K562 (cell line): ENCODE results near the gene ATXN7L1. TPM values are rescaled to one million over a fixed set of nuclear protein-coding genes. Genes with fewer than 3 reads are reported as not detected.

Experiments used
- ATAC-seq: fragments of 200-7000 bp; cut with Tn5 transposase; 3 replicates; pipeline ENCODE4 v1.9.1; 2020; ENCODE audit warnings: moderate library complexity
- BruUV-seq: library from RNA; stranded (reverse); fragments of 400-500 nt; replicated peaks from 2 replicates; lab custom pipeline; 2021; lab: Mats Ljungman, UMichigan
- CTCF ChIA-PET: fragments of 300-600 bp; formaldehyde crosslinking; extraction: SDS; loops from one replicate; lab custom pipeline; 2021; ENCODE audit warnings: low intra/inter-chr PET ratio; lab: Yijun Ruan, JAX
- POLR2A ChIA-PET: fragments of 300-600, 350-650 bp; sonication (Branson Sonifier 250); formaldehyde crosslinking; extraction: SDS; loops from one replicate; lab custom pipeline; 2021; ENCODE audit warnings: antibody characterized with exemption, inconsistent platforms; lab: Yijun Ruan, JAX
- DNase-seq, 4 experiments: peaks; one replicate each; pipeline versions ENCODE4 v3.0.0 to v3.0.0-alpha.2; 2011 to 2018; ENCODE audit warnings: low spot score in 3 of 4, mixed read lengths in 3 of 4; ENCODE audit errors: extremely low read depth in 1 of 4
- FAIRE-seq: peaks from 2 replicates; lab custom pipeline; 2011; peaks lifted over from hg19 to GRCh38; lab: Jason Lieb, UNC
- H2AFZ ChIP-seq: 2 replicates; pipeline ENCODE4 v1.6.0; 2011; ENCODE audit warnings: low read depth, low read length, control low read depth, inconsistent platforms
- H3K27ac ChIP-seq: fragments of 200-600 bp; 3 replicates; pipeline ENCODE4 v1.8.0; 2011; ENCODE audit warnings: low read depth, mild to moderate bottlenecking, control low read depth, inconsistent platforms, low read length, moderate library complexity, mixed read lengths; ENCODE audit errors: extremely low read depth
- H3K27me3 ChIP-seq, 2 experiments: fragments of 300-600 bp in 1 of 2; 2 replicates in 1 of 2; 3 replicates in 1 of 2; pipeline versions ENCODE4 v1.6.0 to v1.8.0; 2011; ENCODE audit warnings: inconsistent platforms in 2 of 2, low read length in 2 of 2, mild to moderate bottlenecking in 1 of 2, mixed read lengths in 1 of 2, moderate library complexity in 1 of 2; ENCODE audit not compliant: control insufficient read depth in 2 of 2, insufficient read depth in 2 of 2
- H3K36me3 ChIP-seq: fragments of 300-600 bp; 3 replicates; pipeline ENCODE4 v1.8.0; 2011; ENCODE audit warnings: mild to moderate bottlenecking, low read length, inconsistent platforms; ENCODE audit not compliant: control insufficient read depth, insufficient read depth
- H3K4me1 ChIP-seq, 2 experiments: fragments of 200-600 bp in 1 of 2; replicated peaks in 1 of 2; 2 replicates in 1 of 2; 3 replicates in 1 of 2; pipeline versions ENCODE4 v1.5.1 to v1.8.0; 2011; ENCODE audit warnings: inconsistent platforms in 2 of 2, low read length in 2 of 2, mild to moderate bottlenecking in 1 of 2, mixed read lengths in 1 of 2, moderate library complexity in 1 of 2; ENCODE audit not compliant: control insufficient read depth in 2 of 2, insufficient read depth in 2 of 2
- H3K4me2 ChIP-seq: 2 replicates; pipeline ENCODE4 v1.6.1; 2011; ENCODE audit warnings: low read length, control low read depth, inconsistent platforms, mixed read lengths; ENCODE audit not compliant: insufficient read depth
- H3K4me3 ChIP-seq: fragments of 200-600 bp; sonication (generic), shearing (Covaris generic); 2 replicates; pipeline ENCODE4 v1.5.1; 2016; ENCODE audit warnings: control low read depth, inconsistent platforms
- H3K79me2 ChIP-seq: fragments of 200-600 bp; 3 replicates; pipeline ENCODE4 v1.8.0; 2011; ENCODE audit warnings: low read length, inconsistent platforms; ENCODE audit not compliant: control insufficient read depth, insufficient read depth
- H3K9ac ChIP-seq, 2 experiments: 2 replicates each; pipeline versions ENCODE4 v1.6.0 to v1.6.1; 2011; ENCODE audit warnings: low read depth in 2 of 2, low read length in 2 of 2, control low read depth in 1 of 2, inconsistent platforms in 1 of 2, mild to moderate bottlenecking in 1 of 2, mixed read lengths in 1 of 2; ENCODE audit not compliant: insufficient read depth in 1 of 2
- H3K9me1 ChIP-seq: one replicate; pipeline ENCODE4 v1.6.0; 2011; ENCODE audit warnings: inconsistent platforms, mild to moderate bottlenecking, low read length, moderate library complexity; ENCODE audit not compliant: control insufficient read depth, insufficient read depth
- H3K9me3 ChIP-seq: replicated peaks from 2 replicates; pipeline ENCODE4 v1.5.1; 2011; ENCODE audit warnings: low read depth, low read length, inconsistent platforms; ENCODE audit not compliant: control insufficient read depth, insufficient read depth
- H4K20me1 ChIP-seq: replicated peaks from 2 replicates; pipeline ENCODE4 v1.6.1; 2011; ENCODE audit warnings: low read length, inconsistent platforms, mixed read lengths; ENCODE audit not compliant: control insufficient read depth, insufficient read depth
- ADNP ChIP-seq: fragments of 200-800 bp; sonication (Bioruptor generic); IDR thresholded peaks from 2 replicates; pipeline ENCODE4 v1.6.1; 2016; ENCODE audit warnings: missing genetic modification characterization, missing compliant biosample characterization
- ARID1B ChIP-seq: fragments of 450-650 bp; IDR thresholded peaks from 2 replicates; pipeline ENCODE4 v1.6.1; 2016; ENCODE audit warnings: antibody characterized with exemption, mild to moderate bottlenecking, inconsistent platforms
- BCLAF1 ChIP-seq, 2 experiments: fragments of 450-650 bp in 1 of 2; IDR thresholded peaks; 2 replicates each; pipeline ENCODE4 v1.6.1; 2011 to 2017; ENCODE audit warnings: low read depth in 2 of 2, antibody characterized with exemption in 1 of 2, borderline replicate concordance in 1 of 2, low read length in 1 of 2, mild to moderate bottlenecking in 1 of 2, mixed read lengths in 1 of 2; ENCODE audit not compliant: control insufficient read depth in 1 of 2
- BCOR ChIP-seq: fragments of 450-650 bp; IDR thresholded peaks from 2 replicates; pipeline ENCODE4 v1.6.1; 2016
- RBM25 ChIP-seq: fragments of 200-400 bp; formaldehyde crosslinking; IDR thresholded peaks from 2 replicates; pipeline ENCODE4 v1.6.1; 2018; ENCODE audit warnings: low read length, low read depth, moderate library complexity; ENCODE audit not compliant: severe bottlenecking
- SAFB ChIP-seq: fragments of 200-400 bp; formaldehyde crosslinking; IDR thresholded peaks from 2 replicates; pipeline ENCODE4 v1.6.1; 2017; ENCODE audit warnings: low read depth, low read length, borderline replicate concordance
- SETDB1 ChIP-seq: IDR thresholded peaks from one replicate; pipeline ENCODE4 v1.6.1; 2012; ENCODE audit warnings: low read length, control low read depth, inconsistent platforms
- TCF15 ChIP-seq: fragments of 250-450 bp; sonication (Bioruptor Pico); IDR thresholded peaks from 2 replicates; pipeline ENCODE4 v1.8.0; 2022; ENCODE audit warnings: moderate library complexity, mild to moderate bottlenecking, inconsistent platforms
- ZNF668 ChIP-seq: fragments of 250-450 bp; sonication (Bioruptor Pico); IDR thresholded peaks from 2 replicates; pipeline ENCODE4 v1.8.0; 2022; ENCODE audit warnings: mild to moderate bottlenecking, inconsistent platforms
- ZNF764 ChIP-seq: fragments of 250-450 bp; sonication (Bioruptor Pico); IDR thresholded peaks from 2 replicates; pipeline ENCODE4 v1.4.0; 2020; ENCODE audit warnings: low read depth, mild to moderate bottlenecking, moderate library complexity
- WGBS: fragments of 100-300 bp; shearing (Covaris generic); methylation state at CpG from one replicate; pipeline ENCODE4 v1.1.6; 2016; ENCODE audit warnings: low coverage, mixed read lengths; ENCODE audit not compliant: insufficient coverage; ENCODE audit errors: missing lambda C conversion rate; 5-methylcytosine and 5-hydroxymethylcytosine counted together
- in situ Hi-C: fragments of 300-500 bp; cut with MboI; formaldehyde crosslinking; loops from 4 replicates; pipeline ENCODE4 v1.15.0; 2018; ENCODE audit warnings: inconsistent platforms, mixed read lengths
- intact Hi-C: fragments of 100-400 bp; cut with micrococcal nuclease; formaldehyde crosslinking; loops from 2 replicates; pipeline ENCODE4 v1.14.2; 2022
- polyA plus RNA-seq, 8 experiments: library from polyadenylated mRNA; depleted of rRNA in 4 of 8; stranded (reverse) in 5 of 8; unstranded in 3 of 8; fragments of >200 nt; fragmentation: Nextera tagmentation in 2 of 8; fragmentation: Illumina TruSeq in 1 of 8; extraction: Ambion mirVana in 2 of 8; extraction: Trizol in 1 of 8; gene quantifications; 2 replicates each; pipeline versions ENCODE4 v1.2.1 to v1.2.3, GENCODE V29; 2011 to 2014; ENCODE audit warnings: inconsistent platforms in 1 of 8, missing spikeins in 1 of 8
- total RNA-seq, 7 experiments: library from RNA; depleted of rRNA in 6 of 7; stranded (reverse); fragments of >200 nt in 6 of 7; fragmentation: Illumina TruSeq in 2 of 7; extraction: Trizol in 2 of 7; gene quantifications; 2 replicates each; pipeline versions ENCODE4 v1.2.1 to v1.2.3, GENCODE V29; 2011 to 2021; ENCODE audit warnings: low replicate concordance in 1 of 7

Gene ATXN7L1
- total and polyA plus RNA-seq, 9 of the 15 experiments (the other 6 are each of a cell fraction or from before 2014, with no cell fraction given), result 6.6 to 13.7 (median 10.7) TPM

GRCh38 chr7:105800849-105801534, 75.4 kb downstream of the ATXN7L1 start:
- no peak overlapping the region for H3K27ac ChIP-seq
- in situ Hi-C loops, result no loop called here
- CTCF ChIA-PET, result no interaction called here
- no peak for ATAC-seq
- no peak for FAIRE-seq
- BruUV-seq, result no TSS peak
- H3K27me3 ChIP-seq, result peaks cover 19 to 55% of the 10 kb centered on the region in 2 experiments; a peak in 4 of 5 replicates
- no peak for DNase-seq
- no peaks in the 10 kb centered on the region for H3K36me3 ChIP-seq
- no peaks in the 10 kb centered on the region for H3K9me3 ChIP-seq
- WGBS, result 6% methylated on average over 6 of the region's 6 CpGs
- no peak overlapping the region for H3K9ac ChIP-seq
- no peaks in the 10 kb centered on the region for H3K9me1 ChIP-seq
- H4K20me1 ChIP-seq, result peaks cover 36% of the 10 kb centered on the region
- POLR2A ChIA-PET, result interaction anchor here (0.9 to 1.3 kb wide), 2 partner anchors 10 to 15 kb away, joined by 3 to 4 read pairs; no protein-coding TSS in a partner anchor
- no peak overlapping the region for H3K4me3 ChIP-seq
- H2AFZ ChIP-seq, result no peak overlapping the region
- intact Hi-C loops, result no loop called here
- H3K79me2 ChIP-seq, result no peaks in the 10 kb centered on the region
- no peak overlapping the region for H3K4me2 ChIP-seq
- no peaks in the 10 kb centered on the region for H3K4me1 ChIP-seq
- TF ChIP-seq ADNP (tag) (peak; percentile 65; the same call in 1 of the 2 replicates), RBM25 (peak; percentile 90), BCOR (0 out of 2 replicates have a peak, but pooled peaks have one; percentile 42), ZNF764 (CRISPR knock-in tag) (no peak)

- no peak overlapping the region for H3K9ac ChIP-seq
- POLR2A ChIA-PET, result interaction anchor here (0.9 to 1.3 kb wide), 2 partner anchors 10 to 15 kb away, joined by 3 to 4 read pairs; no protein-coding TSS in a partner anchor
- BruUV-seq, result no TSS peak
- no peak overlapping the region for H3K27ac ChIP-seq
- H3K79me2 ChIP-seq, result no peaks in the 10 kb centered on the region
- no peaks in the 10 kb centered on the region for H3K9me1 ChIP-seq
- peaks cover 19 to 50% of the 10 kb centered on the region in 2 experiments; a peak in 4 of 5 replicates for H3K27me3 ChIP-seq
- DNase-seq, result no peak
- 5% methylated on average over 3 of the region's 3 CpGs for WGBS
- H2AFZ ChIP-seq, result no peak overlapping the region
- FAIRE-seq, result no peak
- no peak for ATAC-seq
- no peaks in the 10 kb centered on the region for H3K36me3 ChIP-seq
- H3K4me3 ChIP-seq, result no peak overlapping the region
- H3K4me1 ChIP-seq, result no peaks in the 10 kb centered on the region
- in situ Hi-C loops (no loop called here), intact Hi-C loops (no loop called here)
- no peak overlapping the region for H3K4me2 ChIP-seq
- CTCF ChIA-PET, result no interaction called here
- peaks cover 32% of the 10 kb centered on the region for H4K20me1 ChIP-seq
- H3K9me3 ChIP-seq, result no peaks in the 10 kb centered on the region
- TF ChIP-seq BCLAF1 (IDR thresholded peaks at IDR 0.05; ENCODE audit: borderline replicate concordance in 1 of 2, control insufficient read depth in 1 of 2, low read depth in 2 of 2, low read length in 1 of 2) (no peak), ARID1B (no peak), SETDB1 (no peak), SAFB (no peak), ZNF668 (CRISPR knock-in tag) (no peak), TCF15 (CRISPR knock-in tag) (no peak)
These were observed 76.0 kb downstream of the ATXN7L1 start for GRCh38 chr7:105800442-105800841.
